Kidney (tissue), 14 donors: ENCODE data around the gene TMCO4. TPM values are rescaled to one million over a fixed set of nuclear protein-coding genes. Genes with fewer than 3 reads are reported as not detected.

ENCODE experiments used
- DNase-seq, 5 donors: peaks; one replicate each; pipeline ENCODE4 v3.0.0-alpha.2; 2013 to 2020
- FAIRE-seq: peaks from 2 replicates; lab custom pipeline; 2012; peaks lifted over from hg19 to GRCh38; lab: Jason Lieb, UNC
- H3K27ac ChIP-seq, 2 donors: one replicate each; pipeline ENCODE4 v1.7.0; 2013; ENCODE audit warnings: low read depth in 2 of 2, low read length in 2 of 2, inconsistent platforms in 1 of 2
- H3K27me3 ChIP-seq: one replicate; pipeline ENCODE4 v1.7.1; 2013; ENCODE audit warnings: low read length, inconsistent platforms; ENCODE audit not compliant: control insufficient read depth, insufficient read depth
- H3K36me3 ChIP-seq, 3 donors: one replicate each; pipeline versions ENCODE4 v1.7.0 to v1.7.1; 2013; ENCODE audit warnings: low read length in 3 of 3, control low read depth in 1 of 3, inconsistent platforms in 1 of 3; ENCODE audit not compliant: insufficient read depth in 3 of 3, control insufficient read depth in 2 of 3
- H3K4me1 ChIP-seq, 3 donors: one replicate each; pipeline versions ENCODE4 v1.7.0 to v1.7.1; 2013; ENCODE audit warnings: low read length in 3 of 3, inconsistent platforms in 1 of 3, low read depth in 1 of 3; ENCODE audit not compliant: control insufficient read depth in 2 of 3, insufficient read depth in 2 of 3
- H3K4me3 ChIP-seq, 3 donors: one replicate each; pipeline versions ENCODE4 v1.7.0 to v1.8.1; 2013; ENCODE audit warnings: low read length in 3 of 3, control low read depth in 1 of 3, inconsistent platforms in 1 of 3
- H3K9ac ChIP-seq, 3 donors: one replicate each; pipeline versions ENCODE4 v1.7.0 to v1.7.1; 2013; ENCODE audit warnings: low read length in 3 of 3, control low read depth in 1 of 3, inconsistent platforms in 1 of 3
- H3K9me3 ChIP-seq, 3 donors: one replicate each; pipeline versions ENCODE4 v1.7.0 to v1.7.1; 2013; ENCODE audit warnings: low read length in 3 of 3, control low read depth in 1 of 3, inconsistent platforms in 1 of 3; ENCODE audit not compliant: control insufficient read depth in 2 of 3, insufficient read depth in 1 of 3
- CTCF ChIP-seq: IDR thresholded peaks from 3 replicates; pipeline ENCODE4 v1.5.1; 2012; ENCODE audit warnings: mild to moderate bottlenecking, moderate library complexity, borderline replicate concordance; ENCODE audit not compliant: insufficient read depth; ENCODE audit errors: extremely low read depth
- intact Hi-C: fragments of 100-400 bp; cut with DNase I; formaldehyde crosslinking; loops from one replicate; pipeline ENCODE4 v1.11.1; 2022
- polyA plus RNA-seq: library from polyadenylated mRNA; stranded (reverse); fragments of 350-450 nt; fragmentation: Illumina TruSeq; extraction: RNeasy Lipid Tissue Mini Kit (QIAGEN cat#74804); gene quantifications from one replicate; pipeline ENCODE4 v1.2.3, GENCODE V29; 2014; ENCODE audit warnings: low read depth, low replicate concordance; ENCODE audit not compliant: insufficient read depth
- total RNA-seq: library from RNA; stranded (reverse); fragmentation: NEBNext Ultra II Directional; extraction: Animal tissue kit (Norgen Biotek cat#: 25700); gene quantifications from one replicate; pipeline ENCODE4 v1.2.1, GENCODE V29; 2021
- donor health status: control.
- donor health status: control.
- donor health status: control.
- donor health status: control.
- donor health status: control.
- donor health status: DM: yes; HTN: yes; CAD: no.
- donor health status: Normal renal cell carcinoma (clear cell type).

TMCO4 gene
- total and polyA plus RNA-seq, 2 donors from 2014 or later = 35.0 to 36.5 TPM

DNA sequence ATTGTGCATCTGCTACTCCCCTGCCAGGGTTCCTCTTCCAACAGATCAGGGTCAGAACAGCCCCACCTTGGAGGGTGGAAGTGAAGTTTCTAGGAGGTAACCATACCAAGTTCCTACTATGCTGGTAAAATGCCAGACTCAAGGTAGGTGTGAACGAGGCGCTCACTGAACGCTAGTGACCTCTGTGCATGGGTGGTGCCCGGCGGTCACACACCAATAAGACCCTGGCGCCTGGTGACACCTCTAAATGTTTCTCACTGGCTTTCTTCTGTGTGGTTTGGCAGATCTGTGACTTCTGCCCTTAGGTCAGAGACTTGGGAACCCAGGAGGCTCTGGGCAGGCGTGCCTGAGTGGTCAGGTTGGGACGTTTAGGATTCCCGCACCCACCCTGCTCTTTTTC is 55.9 kb downstream of the TMCO4 start:
- H3K27ac ChIP-seq = peak overlapping the region; percentile 67 to 69
- H3K36me3 ChIP-seq = peaks cover 0 to 10% (median 7%) of the 10 kb centered on the region in 3 donors
- no peak overlapping the region for H3K9ac ChIP-seq
- peaks cover 0 to 11% (median 4%) of the 10 kb centered on the region in 3 donors for H3K4me1 ChIP-seq
- no peaks in the 10 kb centered on the region for H3K27me3 ChIP-seq
- intact Hi-C loops = no loop called here
- no peak for FAIRE-seq
- no peaks in the 10 kb centered on the region for H3K9me3 ChIP-seq
- no peak overlapping the region for H3K4me3 ChIP-seq
- no peak for TF ChIP-seq CTCF
- no peak for DNase-seq

DNA sequence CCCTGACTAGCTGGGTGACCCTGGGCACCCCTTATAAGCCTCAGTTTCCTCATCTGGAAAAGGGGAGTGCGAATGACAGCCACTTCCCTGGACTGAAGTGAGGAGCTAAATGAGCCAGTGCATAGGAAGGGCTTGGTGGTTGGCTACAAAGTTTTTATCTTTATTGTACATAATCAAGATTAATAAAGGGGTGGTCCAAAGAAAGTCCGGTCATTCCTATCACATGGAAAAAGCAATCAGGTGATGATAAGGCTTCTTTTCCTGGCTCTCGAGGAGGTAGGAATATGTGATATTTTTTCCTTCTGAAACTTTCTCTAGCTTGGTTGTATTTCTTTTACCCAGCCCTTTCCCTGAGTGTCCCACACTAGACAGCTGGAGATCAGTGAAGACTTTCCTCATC is 56.5 kb downstream of the TMCO4 start:
- H3K9ac ChIP-seq = no peak overlapping the region
- intact Hi-C loops = no loop called here
- peaks cover under 1 to 17% (median 6%) of the 10 kb centered on the region in 3 donors for H3K4me1 ChIP-seq
- DNase-seq (no peak), FAIRE-seq (no peak)
- H3K36me3 ChIP-seq = peaks cover 0 to 10% (median 7%) of the 10 kb centered on the region in 3 donors
- no peaks in the 10 kb centered on the region for H3K9me3 ChIP-seq
- no peak overlapping the region for H3K4me3 ChIP-seq
- H3K27ac ChIP-seq = peak overlapping the region in 1 of 2 donors; percentile 69
- no peaks in the 10 kb centered on the region for H3K27me3 ChIP-seq
- TF ChIP-seq CTCF = no peak

DNA sequence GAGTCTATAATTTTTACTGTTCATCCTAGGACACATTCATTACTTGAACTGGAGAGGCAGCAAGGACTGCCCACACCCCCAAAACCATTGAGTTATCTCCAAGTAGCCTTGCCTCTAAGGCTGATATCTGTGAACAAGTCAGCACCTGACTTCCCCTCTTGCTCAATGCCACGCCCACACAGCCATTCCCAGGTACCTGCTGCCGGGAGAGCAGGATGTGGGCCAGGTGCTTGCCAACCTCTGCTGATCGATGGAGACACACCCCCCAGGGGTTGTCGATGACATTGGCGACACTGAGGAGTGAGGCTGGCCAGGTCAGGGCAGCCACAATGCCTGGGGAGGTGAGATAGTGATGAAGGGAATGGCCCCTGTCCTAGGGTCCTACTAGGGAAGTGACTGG is 60.1 kb downstream of the TMCO4 start:
- intact Hi-C loops = no loop called here
- DNase-seq (peak in 1 of 5 donors; percentile 74), FAIRE-seq (no peak)
- no peak for TF ChIP-seq CTCF
- no peaks in the 10 kb centered on the region for H3K9me3 ChIP-seq
- no peaks in the 10 kb centered on the region for H3K27me3 ChIP-seq
- no peak overlapping the region for H3K4me3 ChIP-seq
- H3K27ac ChIP-seq = no peak overlapping the region
- H3K4me1 ChIP-seq = peaks cover 3 to 52% (median 33%) of the 10 kb centered on the region in 3 donors
- no peak overlapping the region for H3K9ac ChIP-seq
- H3K36me3 ChIP-seq = peaks cover 0 to 4% (median 0%) of the 10 kb centered on the region in 3 donors

GRCh38 chr1:19738669-19739068 is 61.0 kb downstream of the TMCO4 start:
- peak overlapping the region; percentile 85 to 90 for H3K27ac ChIP-seq
- H3K9ac ChIP-seq = no peak overlapping the region
- H3K4me3 ChIP-seq = no peak overlapping the region
- intact Hi-C loops = no loop called here
- FAIRE-seq (no peak), DNase-seq (no peak)
- H3K27me3 ChIP-seq = no peaks in the 10 kb centered on the region
- peaks cover 3 to 52% (median 34%) of the 10 kb centered on the region in 3 donors for H3K4me1 ChIP-seq
- peaks cover 0 to 2% (median 0%) of the 10 kb centered on the region in 3 donors for H3K36me3 ChIP-seq
- no peak for TF ChIP-seq CTCF
- H3K9me3 ChIP-seq = no peaks in the 10 kb centered on the region
